PC-9 (cell line): Measurements from ENCODE around the gene HDAC1. TPM values are rescaled to one million over a fixed set of nuclear protein-coding genes. Genes with fewer than 3 reads are reported as not detected.
A peak's percentile ranks its signal among the peaks of the same experiment; 100 is the strongest.

Source experiments
- BruUV-seq: library from RNA; stranded (reverse); fragments of 400-500 nt; replicated peaks from 2 replicates; lab custom pipeline; 2021; lab: Mats Ljungman, UMichigan
- CTCF ChIA-PET: fragments of 300-600 bp; sonication (Branson Sonifier 250); formaldehyde crosslinking; loops from one replicate; lab custom pipeline; 2022; ENCODE audit warnings: antibody characterized with exemption; lab: Charles Lee
- POLR2A ChIA-PET: fragments of 300-600 bp; sonication (Branson Sonifier 250); formaldehyde crosslinking; loops from one replicate; lab custom pipeline; 2022; ENCODE audit warnings: antibody characterized with exemption; ENCODE audit not compliant: unreplicated experiment; lab: Charles Lee
- DNase-seq, 2 experiments: peaks; one replicate each; pipeline versions ENCODE4 v3.0.0 to v3.0.0-alpha.2; 2015 to 2022; ENCODE audit warnings: mixed read lengths in 1 of 2
- H2AFZ ChIP-seq: fragments of 200-600 bp; sonication (generic); 2 replicates; pipeline ENCODE4 v1.8.1; 2017; ENCODE audit warnings: antibody characterized with exemption
- H3F3A ChIP-seq: fragments of 200-600 bp; sonication (generic); 2 replicates; pipeline ENCODE4 v1.8.1; 2017; ENCODE audit warnings: antibody characterized with exemption, mild to moderate bottlenecking, low read depth; ENCODE audit not compliant: insufficient read depth
- H3K27ac ChIP-seq: fragments of 200-600 bp; sonication (generic); 2 replicates; pipeline ENCODE4 v1.6.1; 2016; ENCODE audit warnings: mixed run types
- H3K27me3 ChIP-seq: fragments of 200-600 bp; sonication (generic); 2 replicates; pipeline ENCODE4 v1.6.1; 2016; ENCODE audit warnings: low read depth, mixed run types; ENCODE audit not compliant: insufficient read depth
- H3K36me3 ChIP-seq: fragments of 200-600 bp; sonication (generic); 2 replicates; pipeline ENCODE4 v1.6.1; 2016; ENCODE audit warnings: low read depth, mixed run types
- H3K4me1 ChIP-seq: fragments of 200-600 bp; sonication (generic); replicated peaks from 2 replicates; pipeline ENCODE4 v1.6.1; 2016; ENCODE audit warnings: mixed run types; ENCODE audit not compliant: insufficient read depth
- H3K4me2 ChIP-seq: fragments of 200-600 bp; sonication (generic); 2 replicates; pipeline ENCODE4 v1.6.1; 2017; ENCODE audit warnings: mixed run types
- H3K4me3 ChIP-seq: fragments of 200-600 bp; sonication (generic); 2 replicates; pipeline ENCODE4 v1.6.1; 2016; ENCODE audit warnings: mixed run types
- H3K79me2 ChIP-seq: fragments of 200-600 bp; sonication (generic); 2 replicates; pipeline ENCODE4 v1.6.1; 2017; ENCODE audit warnings: low read depth, mixed run types
- H3K9me2 ChIP-seq: fragments of 200-600 bp; sonication (generic); 2 replicates; pipeline ENCODE4 v1.8.1; 2017; ENCODE audit warnings: mild to moderate bottlenecking; ENCODE audit not compliant: insufficient read depth
- H3K9me3 ChIP-seq: fragments of 200-600 bp; sonication (generic); 2 replicates; pipeline ENCODE4 v1.8.1; 2016; ENCODE audit warnings: low read depth; ENCODE audit not compliant: insufficient read depth
- H4K20me1 ChIP-seq: fragments of 200-600 bp; sonication (generic); 2 replicates; pipeline ENCODE4 v1.8.1; 2017; ENCODE audit not compliant: insufficient read depth
- CTCF ChIP-seq: fragments of 200-600 bp; sonication (generic); conservative IDR thresholded peaks from 2 replicates; pipeline ENCODE4 v1.6.1; 2017; ENCODE audit warnings: mixed run types, antibody characterized with exemption, mild to moderate bottlenecking, moderate library complexity
- EZH2 ChIP-seq: fragments of 200-600 bp; sonication (generic); IDR thresholded peaks from 2 replicates; pipeline ENCODE4 v1.8.0; 2017; ENCODE audit warnings: antibody characterized with exemption, low read depth
- intact Hi-C: fragments of 100-400 bp; cut with micrococcal nuclease; formaldehyde crosslinking; loops from one replicate; pipeline ENCODE4 v1.10.0; 2022; ENCODE audit not compliant: unreplicated experiment
- total RNA-seq: library from RNA; stranded (reverse); gene quantifications from 2 replicates; pipeline ENCODE4 v1.2.3, GENCODE V29; 2021

HDAC1 gene
- total RNA-seq, 1 experiment from 2014 or later, result 171 TPM

GRCh38 chr1:32336963-32337675 is 45.2 kb downstream of the HDAC1 start:
- ChIA-PET POLR2A (no interaction called here), CTCF (no interaction called here)
- Histone ChIP-seq H3K27ac (no peak overlapping the region), H3K9me2 (no peaks in the 10 kb centered on the region), H3K9me3 (no peaks in the 10 kb centered on the region), H4K20me1 (no peaks in the 10 kb centered on the region), H3K36me3 (peaks cover 2% of the 10 kb centered on the region; the same call in 1 of the 2 replicates), H3F3A (peaks cover 33% of the 10 kb centered on the region), H3K4me2 (no peak overlapping the region; the same call in 1 of the 2 replicates), H3K4me1 (peaks cover 45% of the 10 kb centered on the region), H3K4me3 (no peak overlapping the region), H3K79me2 (peaks cover 13% of the 10 kb centered on the region), H2AFZ (no peak overlapping the region), H3K27me3 (no peaks in the 10 kb centered on the region)
- intact Hi-C loops, result loop anchor here (2.0 kb wide), 1 partner anchor 14 kb away; no protein-coding TSS in a partner anchor
- peak; percentile 38 to 48 for DNase-seq
- BruUV-seq, result no TSS peak
- TF ChIP-seq EZH2, result no peak
- TF ChIP-seq CTCF, result no peak

- H3K4me3 ChIP-seq, result no peak overlapping the region
- H4K20me1 ChIP-seq, result no peaks in the 10 kb centered on the region
- intact Hi-C loops, result loop anchor here (2.0 kb wide), 1 partner anchor 13 kb away; no protein-coding TSS in a partner anchor
- H3K36me3 ChIP-seq, result peaks cover 2% of the 10 kb centered on the region; the same call in 1 of the 2 replicates
- BruUV-seq, result no TSS peak
- H3K27me3 ChIP-seq, result no peaks in the 10 kb centered on the region
- no peak overlapping the region for H3K4me2 ChIP-seq
- TF ChIP-seq CTCF (no peak), EZH2 (no peak)
- DNase-seq, result no peak
- no peak overlapping the region for H3K27ac ChIP-seq
- H3K9me2 ChIP-seq, result no peaks in the 10 kb centered on the region
- ChIA-PET CTCF (no interaction called here), POLR2A (no interaction called here)
- H2AFZ ChIP-seq, result no peak overlapping the region
- H3K79me2 ChIP-seq, result peaks cover 13% of the 10 kb centered on the region
- peaks cover 24% of the 10 kb centered on the region for H3F3A ChIP-seq
- peaks cover 40% of the 10 kb centered on the region for H3K4me1 ChIP-seq
- no peaks in the 10 kb centered on the region for H3K9me3 ChIP-seq
These were observed 46.2 kb downstream of the HDAC1 start for GRCh38 chr1:32337855-32338636.

- Histone ChIP-seq H3K4me3 (no peak overlapping the region), H3K36me3 (peaks cover 2% of the 10 kb centered on the region; the same call in 1 of the 2 replicates), H3K27me3 (no peaks in the 10 kb centered on the region), H4K20me1 (no peaks in the 10 kb centered on the region), H2AFZ (no peak overlapping the region), H3K4me2 (no peak overlapping the region), H3K4me1 (peaks cover 34% of the 10 kb centered on the region), H3F3A (peaks cover 17% of the 10 kb centered on the region; the same call in 1 of the 2 replicates), H3K9me3 (no peaks in the 10 kb centered on the region), H3K79me2 (peaks cover 13% of the 10 kb centered on the region), H3K27ac (no peak overlapping the region), H3K9me2 (no peaks in the 10 kb centered on the region)
- TF ChIP-seq EZH2 (no peak), CTCF (no peak)
- no TSS peak for BruUV-seq
- POLR2A ChIA-PET, result no interaction called here
- intact Hi-C loops, result no loop called here
- no peak for DNase-seq
- CTCF ChIA-PET, result no interaction called here
These were observed 46.8 kb downstream of the HDAC1 start for GRCh38 chr1:32338637-32339145.
